IPS-NIHi7 (cell line): ENCODE measurements around the gene TRIM29.

Source experiments
- DNase-seq: peaks from one replicate; pipeline ENCODE4 v3.0.0; 2012; ENCODE audit warnings: mixed read lengths; ENCODE audit errors: extremely low spot score

TRIM29 gene

DNA sequence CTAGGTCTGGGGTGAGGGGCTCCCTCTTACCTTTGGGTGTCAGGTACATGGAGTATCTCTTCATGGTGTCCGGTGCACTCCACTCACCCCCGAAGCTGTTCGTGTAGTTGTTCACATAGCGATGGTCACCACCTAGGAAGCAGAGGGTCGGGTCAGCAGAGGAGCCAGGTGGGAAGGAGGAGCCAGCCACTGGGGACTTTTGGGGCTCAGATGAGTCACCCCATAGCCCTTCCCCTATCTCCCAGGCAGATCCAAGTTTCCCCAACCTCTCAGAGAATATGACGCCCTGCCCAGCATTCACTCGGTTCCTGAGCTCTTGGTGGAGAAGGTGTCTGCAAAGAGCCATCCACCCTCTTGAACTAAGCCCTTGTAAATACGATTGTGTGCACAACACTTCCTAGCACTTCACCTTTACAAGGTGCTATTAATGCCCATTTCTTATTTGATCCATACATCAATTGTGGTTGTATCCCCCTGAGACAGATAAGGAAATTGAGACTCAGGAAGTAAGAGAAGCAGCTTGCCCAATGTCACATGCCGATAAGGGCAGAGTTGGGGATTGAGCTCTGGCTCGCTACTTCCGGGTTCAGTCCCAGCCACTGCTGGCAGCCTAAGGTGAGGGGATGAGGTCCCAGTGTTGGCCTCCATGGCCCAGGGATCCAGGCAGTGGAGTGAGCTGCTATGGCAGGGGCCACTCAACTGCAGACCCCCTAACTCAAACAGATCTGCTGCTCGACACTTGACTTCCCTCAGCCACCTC lies 14.8 kb downstream of the TRIM29 start:
- no peak for DNase-seq

- DNase-seq: no peak
These were observed 15.9 kb downstream of the TRIM29 start for GRCh38 chr11:120121914-120122473.

- DNase-seq: no peak
These were observed 16.6 kb downstream of the TRIM29 start for GRCh38 chr11:120121336-120121735.

DNA sequence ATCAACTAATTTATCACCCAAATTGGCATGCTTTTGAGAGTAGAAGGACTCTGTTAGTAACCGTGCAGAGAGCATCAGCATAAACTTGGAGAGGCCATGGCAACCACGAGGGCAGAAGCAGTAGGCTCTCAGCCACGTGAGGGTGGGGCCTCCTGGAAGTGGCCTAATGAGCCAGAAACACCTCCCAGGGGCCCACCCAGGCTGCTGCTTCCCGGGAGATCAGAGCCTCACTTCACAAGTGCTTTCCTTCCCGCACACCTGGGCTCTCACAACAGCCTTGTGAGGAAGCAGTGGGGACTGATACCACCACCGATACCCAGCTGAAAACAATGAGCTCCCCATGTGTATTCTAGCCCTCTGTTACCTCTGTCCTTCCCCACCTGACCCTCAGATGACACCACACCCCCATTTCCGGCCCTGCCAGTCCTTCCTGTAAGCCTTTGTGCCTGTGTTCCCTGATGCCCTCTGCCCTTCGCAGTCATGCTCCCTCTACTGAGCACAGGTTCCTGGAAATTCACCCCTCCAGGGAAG lies 17.0 kb downstream of the TRIM29 start:
- DNase-seq: no peak

DNA sequence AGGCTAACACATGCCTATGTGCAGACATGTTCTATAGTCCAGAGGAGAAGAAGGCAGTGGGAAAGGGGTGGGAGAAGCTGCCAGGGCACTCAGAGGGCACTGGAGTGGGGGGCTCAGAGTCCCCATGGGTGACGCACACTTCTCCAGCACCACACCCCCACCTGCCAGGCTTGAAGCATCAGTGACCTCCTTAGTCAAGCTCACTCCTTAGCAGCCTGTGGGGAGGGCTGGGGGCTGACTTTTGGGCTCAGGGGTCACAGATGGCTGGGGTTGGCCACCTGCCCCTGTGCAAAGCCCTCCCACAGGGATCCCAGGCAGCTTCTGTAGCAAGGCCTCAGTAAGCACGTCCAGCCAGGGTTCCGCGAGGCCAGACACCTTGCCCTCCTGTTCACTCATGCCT lies 18.8 kb downstream of the TRIM29 start:
- no peak for DNase-seq

DNA sequence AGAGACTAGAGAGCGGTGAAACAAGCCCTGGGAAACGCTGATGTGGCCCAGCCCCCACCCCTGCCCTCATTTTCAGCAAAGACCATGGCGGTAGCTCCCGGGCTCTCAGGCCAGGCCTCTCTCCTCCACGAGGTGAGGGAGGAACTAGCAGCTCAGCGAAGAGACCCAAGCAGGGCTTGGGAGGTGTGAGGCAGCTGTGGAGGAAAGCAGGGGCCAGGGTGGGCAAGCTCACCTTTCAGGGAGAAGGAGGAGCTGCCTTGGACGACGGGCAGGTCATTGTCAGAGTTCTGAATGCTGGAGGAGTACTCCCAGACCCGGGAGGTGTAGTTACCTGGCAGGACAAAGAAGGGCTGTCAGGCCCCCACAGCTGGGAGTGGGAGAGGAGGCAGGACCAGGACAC lies 19.9 kb downstream of the TRIM29 start:
- DNase-seq: no peak

GRCh38 chr11:120116966-120117365 lies 20.9 kb downstream of the TRIM29 start:
- DNase-seq: no peak

DNA sequence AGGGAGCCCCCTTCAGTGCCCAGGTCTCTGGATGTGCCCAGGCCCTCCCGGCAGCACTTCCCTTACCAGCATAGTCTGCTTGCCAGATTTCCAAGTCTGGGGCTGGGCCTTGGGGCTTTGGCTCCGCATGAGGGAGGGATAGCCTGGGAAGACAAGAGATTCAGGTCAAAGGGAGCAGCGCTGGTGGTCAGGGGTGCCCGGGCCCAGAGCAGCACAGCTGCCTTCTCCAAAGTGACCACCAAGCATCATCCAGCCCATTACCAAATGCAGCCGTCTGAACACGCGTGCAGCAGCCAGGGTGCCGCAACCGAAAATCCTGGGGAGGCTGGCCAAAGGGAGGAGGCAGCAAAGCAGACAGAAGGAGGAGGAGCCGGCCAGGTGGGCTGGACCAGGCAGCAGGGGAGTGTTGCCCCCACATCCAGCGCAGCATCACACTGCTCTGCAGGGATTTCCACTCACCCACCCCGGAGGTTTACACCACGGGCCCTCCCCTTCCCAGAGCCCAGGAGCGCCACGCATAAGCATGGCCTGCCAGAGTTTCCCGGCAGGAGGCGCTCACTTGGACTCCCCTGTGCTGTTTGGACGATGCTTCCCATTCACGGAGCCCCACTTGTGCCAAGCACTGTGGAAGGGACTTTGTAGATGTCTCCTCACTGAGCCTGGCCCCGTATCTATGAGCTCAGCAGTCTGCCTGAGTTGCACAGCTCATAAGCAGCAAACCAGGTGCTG lies 22.5 kb downstream of the TRIM29 start:
- no peak for DNase-seq

GRCh38 chr11:120112174-120112796 lies 25.6 kb downstream of the TRIM29 start:
- DNase-seq: peak; percentile 73

DNA sequence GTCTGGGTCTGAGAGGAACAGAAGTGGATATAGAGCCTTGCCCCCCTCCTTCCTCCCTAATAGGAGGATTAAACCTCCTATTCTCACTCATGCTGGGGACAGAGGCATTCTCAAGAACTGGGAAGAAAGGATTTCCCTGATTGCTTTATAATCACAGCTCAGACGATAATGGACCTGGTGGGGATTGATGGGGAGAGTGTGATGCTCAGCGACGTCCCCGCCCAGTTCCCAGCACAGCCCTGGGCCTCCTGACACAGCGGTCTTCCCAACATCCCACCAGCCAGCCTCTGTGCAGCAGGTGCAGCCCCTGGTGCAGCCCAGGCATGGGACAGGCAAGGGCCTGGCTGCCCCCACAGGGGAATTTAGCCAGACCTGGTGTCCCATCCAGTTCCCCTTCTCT lies 28.4 kb downstream of the TRIM29 start:
- no peak for DNase-seq

DNA sequence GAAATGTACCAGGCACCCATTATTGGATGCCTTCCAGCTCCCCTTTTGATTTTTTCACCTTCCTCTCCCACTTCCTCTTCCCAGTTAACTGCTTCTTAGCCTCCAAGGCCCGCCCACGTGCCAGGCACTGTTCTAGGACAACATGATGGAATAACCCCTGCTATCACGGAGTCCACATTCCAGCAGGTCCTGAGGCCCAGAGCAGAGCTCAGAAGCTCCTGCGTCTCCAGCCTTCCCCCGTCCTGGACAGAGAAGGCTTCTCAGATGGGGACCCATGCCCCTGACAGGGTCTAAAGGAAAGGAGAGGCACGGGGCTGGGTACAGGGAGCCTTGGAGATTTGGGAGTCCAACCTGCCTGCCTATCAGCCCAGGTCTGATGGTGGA lies 29.1 kb downstream of the TRIM29 start:
- no peak for DNase-seq

GRCh38 chr11:120108154-120108784 lies 29.6 kb downstream of the TRIM29 start:
- DNase-seq: peak; percentile 98

DNA sequence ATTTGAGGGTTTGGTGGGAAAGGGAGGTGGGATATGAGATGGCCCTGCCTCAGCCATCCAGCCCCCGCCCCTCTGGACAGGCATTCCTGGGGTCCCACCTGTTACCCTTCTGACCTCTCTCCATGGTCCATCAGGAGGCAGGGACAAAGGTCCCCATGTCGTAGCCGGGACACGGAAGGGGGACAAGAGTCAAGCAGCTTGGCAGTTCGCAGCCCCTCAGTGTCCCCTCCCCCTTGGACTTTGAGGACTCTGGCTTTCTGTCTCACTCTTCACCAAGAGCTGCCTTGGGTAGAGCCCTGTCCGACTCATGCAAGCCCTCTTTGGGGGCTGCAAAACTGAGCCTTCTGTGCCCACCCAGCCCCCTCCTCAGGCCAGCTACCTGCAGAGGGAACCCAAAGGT lies 30.2 kb downstream of the TRIM29 start:
- no peak for DNase-seq

DNA sequence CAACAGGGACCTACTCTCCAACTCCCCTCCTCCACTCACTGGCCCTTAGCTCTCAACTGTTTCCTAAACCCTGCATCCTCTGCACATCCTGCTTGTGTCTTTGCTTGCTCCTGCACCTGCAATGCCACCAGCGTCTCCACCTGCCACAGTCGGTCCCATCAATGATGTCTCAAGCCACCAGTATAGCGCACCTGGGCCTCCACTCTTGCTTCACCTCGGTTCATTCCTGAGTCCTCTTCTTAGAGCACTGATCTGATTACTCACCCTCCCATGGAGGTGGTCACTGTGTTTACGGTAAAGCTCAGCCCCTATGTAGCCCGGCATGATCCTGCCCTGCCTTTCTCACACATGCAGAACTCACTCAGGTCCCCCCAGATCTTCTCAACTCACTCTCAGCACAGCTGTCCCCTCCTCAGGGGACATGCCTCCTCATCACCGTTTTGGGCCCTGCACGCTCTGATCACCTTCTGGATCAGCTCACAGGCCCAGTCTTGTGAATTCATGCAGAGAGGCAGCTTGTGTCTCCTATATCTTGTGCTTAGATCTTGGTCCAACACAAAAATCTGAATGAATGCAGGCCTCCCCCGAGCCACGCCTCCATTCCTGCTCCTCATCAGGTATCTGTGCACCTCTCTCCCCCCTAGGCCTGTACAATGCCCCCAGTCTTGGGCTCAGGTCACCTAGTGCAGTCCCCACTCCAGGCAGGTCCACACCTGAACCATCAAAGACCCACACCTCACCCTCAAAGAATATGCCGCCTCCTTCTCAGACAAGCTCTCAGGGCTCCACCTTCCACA lies 31.4 kb downstream of the TRIM29 start:
- DNase-seq: no peak

DNA sequence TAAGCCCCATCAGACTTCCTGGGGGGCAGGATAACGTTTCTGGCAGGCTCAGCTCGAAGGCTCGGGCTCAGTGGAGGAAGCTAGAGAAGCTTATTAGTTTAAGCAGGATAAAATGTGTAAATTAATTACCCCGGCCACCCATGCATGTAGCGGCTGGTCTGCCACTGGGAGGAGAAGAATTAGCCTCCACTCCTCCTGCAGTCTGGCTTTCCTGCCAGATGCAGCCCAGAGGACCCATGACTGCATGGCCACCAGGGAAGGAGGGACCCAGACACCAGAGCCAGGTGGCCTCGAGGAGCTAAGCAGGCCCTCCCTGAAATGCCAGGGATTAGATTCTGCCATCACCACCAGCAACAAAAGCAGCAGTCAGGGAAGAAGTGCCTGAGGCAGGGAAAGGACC lies 32.3 kb downstream of the TRIM29 start:
- no peak for DNase-seq

DNA sequence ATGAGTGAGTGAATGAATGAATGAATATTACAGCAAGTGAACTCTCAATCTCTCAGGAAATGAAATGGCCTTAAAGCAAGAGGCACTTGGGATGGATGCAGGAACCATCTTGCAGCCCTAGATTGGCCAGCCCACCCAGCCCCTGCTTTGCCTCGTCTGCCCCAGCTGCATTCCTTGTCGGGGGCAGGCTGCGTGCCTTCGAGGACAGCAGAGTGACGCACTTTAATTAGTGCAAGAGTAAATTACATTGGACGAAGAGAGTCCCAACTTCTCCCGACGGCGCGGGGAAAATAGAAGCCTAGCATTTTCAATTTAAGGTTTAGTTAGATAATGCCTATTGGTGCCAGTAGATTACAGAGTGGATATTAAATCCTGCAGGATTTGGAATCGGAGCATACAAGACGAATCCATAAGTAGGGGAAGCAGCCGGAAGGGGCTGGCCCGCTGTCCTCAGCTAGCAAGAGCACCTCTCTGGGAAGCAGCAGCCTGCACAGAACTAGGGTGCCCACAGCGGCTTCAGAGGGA lies 33.8 kb downstream of the TRIM29 start:
- DNase-seq: no peak

DNA sequence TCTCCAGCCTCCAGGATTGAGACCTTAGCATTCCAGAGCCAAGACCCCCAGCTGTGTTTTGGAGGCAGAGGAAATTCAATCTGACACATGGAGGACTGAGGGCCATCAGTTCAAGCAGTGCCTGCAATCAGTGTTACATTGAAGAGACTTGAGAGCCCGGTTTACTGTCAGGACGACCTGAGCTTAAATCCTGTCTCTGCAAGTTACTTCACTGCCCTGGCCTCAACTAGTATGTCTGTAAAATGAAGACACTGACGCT lies 35.1 kb downstream of the TRIM29 start:
- no peak for DNase-seq

DNA sequence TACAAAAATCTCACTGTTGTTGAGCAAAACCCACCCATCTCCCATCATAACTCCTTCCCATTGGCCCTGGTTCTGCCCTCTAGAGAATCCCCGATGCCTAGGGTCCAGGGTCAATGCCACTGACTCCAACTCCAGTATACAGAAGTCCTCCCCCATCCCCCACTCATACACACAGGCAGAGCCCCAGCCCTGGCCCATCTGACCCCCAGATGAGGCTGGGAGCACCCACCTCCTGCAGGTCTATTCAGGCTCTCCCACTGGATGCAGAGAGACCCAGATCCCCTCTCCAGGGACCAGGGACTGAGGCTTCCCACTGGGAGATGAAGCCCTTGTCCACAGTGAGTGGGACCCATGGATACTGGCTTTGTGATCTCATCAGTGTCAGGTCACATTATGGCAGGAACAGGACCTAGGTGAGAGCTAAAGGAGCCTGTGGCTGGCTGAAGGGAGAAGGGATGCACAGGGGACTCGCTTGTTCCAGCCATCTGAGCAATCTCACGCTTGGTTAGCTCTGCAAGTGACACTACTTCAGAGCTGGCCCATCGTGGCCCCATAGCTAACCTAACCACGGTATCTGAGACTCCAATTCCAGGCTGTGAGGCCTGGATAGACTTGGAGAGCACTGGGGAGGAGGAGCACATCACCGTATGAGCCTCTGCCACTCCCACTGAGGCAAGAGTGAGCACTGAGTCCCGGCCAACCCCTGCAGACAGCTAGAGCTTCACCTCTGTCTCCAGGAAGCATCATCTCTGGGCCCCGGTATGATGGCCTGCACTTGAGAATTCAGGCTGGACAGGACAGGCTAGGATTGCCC lies 35.7 kb downstream of the TRIM29 start:
- DNase-seq: no peak

DNA sequence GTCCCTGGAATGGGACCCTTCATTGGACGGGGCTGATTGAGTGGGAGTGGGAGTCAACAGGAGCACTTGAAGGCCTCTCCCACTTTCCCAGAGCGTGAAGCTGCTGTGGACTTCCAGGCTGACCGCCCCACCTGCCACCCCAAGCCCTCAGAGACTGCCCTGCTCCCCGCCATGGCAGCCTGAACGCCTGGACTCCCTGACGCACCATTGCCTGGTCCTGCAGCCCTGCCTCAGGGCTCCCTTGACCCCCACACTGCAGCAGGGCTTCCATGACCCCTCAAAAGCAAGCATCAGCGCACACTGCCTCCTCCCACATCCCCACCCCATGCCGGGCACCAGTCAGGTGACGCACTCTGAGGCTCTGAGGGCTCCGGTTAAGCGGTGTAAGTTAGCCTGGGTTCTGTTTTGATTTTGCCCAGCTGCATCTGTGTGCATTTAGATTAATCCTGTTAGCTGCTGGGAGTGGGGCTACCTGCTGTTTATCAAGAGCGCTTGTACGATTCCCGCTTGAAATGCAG lies 39.4 kb downstream of the TRIM29 start:
- DNase-seq: no peak
